ENCODE measurements around the gene EYS. TPM values are rescaled to one million over a fixed set of nuclear protein-coding genes. Genes with fewer than 3 reads are reported as not detected.
"Not testable (repeated sequence)": the region's sequence is repeated elsewhere in the genome, so short reads cannot be mapped to it uniquely, and the experiment has no call there.

Gene EYS
- total RNA-seq, 4 donors from 2014 or later: 0.15 TPM; not detected in 3

GRCh38 chr6:63964366-63964765, 1742.7 kb downstream of the EYS start:
- H3K27ac ChIP-seq: no peak overlapping the region
- no peak for TF ChIP-seq EP300 (IDR thresholded peaks at IDR 0.05)
- no peak for TF ChIP-seq CTCF (IDR thresholded peaks at IDR 0.05)
- no peak for TF ChIP-seq POLR2AphosphoS5 (IDR thresholded peaks at IDR 0.05)
- no peak for TF ChIP-seq POLR2A (IDR thresholded peaks at IDR 0.05)
- ATAC-seq: no peak
- no peaks in the 10 kb centered on the region for H3K4me1 ChIP-seq
- H3K36me3 ChIP-seq: no peaks in the 10 kb centered on the region
- H3K4me3 ChIP-seq: no peak overlapping the region
- H3K9me3 ChIP-seq: no peaks in the 10 kb centered on the region
- H3K27me3 ChIP-seq: no peaks in the 10 kb centered on the region

- TF ChIP-seq POLR2A (IDR thresholded peaks at IDR 0.05) (no peak), EP300 (IDR thresholded peaks at IDR 0.05) (no peak), POLR2AphosphoS5 (IDR thresholded peaks at IDR 0.05) (no peak), CTCF (IDR thresholded peaks at IDR 0.05) (no peak)
- Histone ChIP-seq H3K36me3 (no peaks in the 10 kb centered on the region), H3K27ac (no peak overlapping the region), H3K4me1 (no peaks in the 10 kb centered on the region), H3K4me3 (no peak overlapping the region), H3K27me3 (no peaks in the 10 kb centered on the region), H3K9me3 (no peaks in the 10 kb centered on the region)
- no peak for ATAC-seq
Observed at GRCh38 chr6:63963769-63964315, 1743.2 kb downstream of the EYS start.

- H3K4me3 ChIP-seq, H3K27me3 ChIP-seq, H3K9me3 ChIP-seq, H3K27ac ChIP-seq, H3K4me1 ChIP-seq, ATAC-seq, H3K36me3 ChIP-seq: not testable (repeated sequence)
- WGBS, 2 donors (ENCODE audit: low coverage in 1 of 2): 33 to 41% methylated on average over 3 of the region's 3 CpGs
Observed at GRCh38 chr6:63953336-63954021, 1753.5 kb downstream of the EYS start.

- Histone ChIP-seq H3K4me1 (no peaks in the 10 kb centered on the region), H3K36me3 (no peaks in the 10 kb centered on the region), H3K27ac (no peak overlapping the region), H3K4me3 (no peak overlapping the region), H3K9me3 (no peaks in the 10 kb centered on the region), H3K27me3 (no peaks in the 10 kb centered on the region)
- TF ChIP-seq CTCF (IDR thresholded peaks at IDR 0.05) (no peak), EP300 (IDR thresholded peaks at IDR 0.05) (no peak), POLR2AphosphoS5 (IDR thresholded peaks at IDR 0.05) (no peak), POLR2A (IDR thresholded peaks at IDR 0.05) (no peak)
- 47 to 66% methylated on average over 3 of the region's 3 CpGs for WGBS, 2 donors (ENCODE audit: low coverage in 1 of 2)
- ATAC-seq: no peak
Observed at GRCh38 chr6:63947792-63948529, 1759.1 kb downstream of the EYS start.

GRCh38 chr6:63945987-63946386, 1761.0 kb downstream of the EYS start:
- Histone ChIP-seq H3K4me1 (no peaks in the 10 kb centered on the region), H3K9me3 (no peaks in the 10 kb centered on the region), H3K27me3 (no peaks in the 10 kb centered on the region), H3K4me3 (no peak overlapping the region), H3K27ac (no peak overlapping the region), H3K36me3 (no peaks in the 10 kb centered on the region)
- ATAC-seq: no peak
- TF ChIP-seq POLR2AphosphoS5 (IDR thresholded peaks at IDR 0.05) (no peak), EP300 (IDR thresholded peaks at IDR 0.05) (no peak), POLR2A (IDR thresholded peaks at IDR 0.05) (no peak), CTCF (IDR thresholded peaks at IDR 0.05) (no peak)
- WGBS, 2 donors (ENCODE audit: low coverage in 1 of 2): 73 to 90% methylated on average over 2 of the region's 2 CpGs

All from gastroesophageal sphincter (tissue), 4 donors.